Inferior parietal cortex (tissue), 1 donor: ENCODE results near the gene CACYBP.
A peak's percentile ranks its signal among the peaks of the same experiment; 100 is the strongest.

Experiments used
- DNase-seq: peaks from one replicate; pipeline ENCODE4 v3.0.0-alpha.2; 2016; ENCODE audit errors: extremely low spot score

CACYBP gene

DNA sequence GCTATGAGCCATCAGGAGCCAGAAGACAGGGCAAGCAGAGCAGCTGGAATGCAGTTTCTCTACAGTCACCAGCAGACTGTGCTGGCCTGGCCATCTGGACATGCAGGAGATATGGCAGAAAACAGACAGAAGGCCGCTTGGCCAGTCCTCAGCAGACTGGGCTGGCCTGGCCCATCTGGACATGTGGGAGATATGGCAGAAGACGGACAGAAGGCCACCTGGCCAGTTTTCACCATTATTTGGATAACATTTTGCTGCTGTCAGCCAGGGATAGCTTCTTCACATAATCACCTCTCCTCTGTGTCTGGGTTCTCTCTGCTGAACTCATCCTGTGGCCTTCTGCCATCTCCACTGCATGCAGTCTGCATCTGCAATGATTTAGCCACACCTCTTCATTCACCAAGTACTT is 25.0 kb upstream of the CACYBP start:
- no peak for DNase-seq

DNA sequence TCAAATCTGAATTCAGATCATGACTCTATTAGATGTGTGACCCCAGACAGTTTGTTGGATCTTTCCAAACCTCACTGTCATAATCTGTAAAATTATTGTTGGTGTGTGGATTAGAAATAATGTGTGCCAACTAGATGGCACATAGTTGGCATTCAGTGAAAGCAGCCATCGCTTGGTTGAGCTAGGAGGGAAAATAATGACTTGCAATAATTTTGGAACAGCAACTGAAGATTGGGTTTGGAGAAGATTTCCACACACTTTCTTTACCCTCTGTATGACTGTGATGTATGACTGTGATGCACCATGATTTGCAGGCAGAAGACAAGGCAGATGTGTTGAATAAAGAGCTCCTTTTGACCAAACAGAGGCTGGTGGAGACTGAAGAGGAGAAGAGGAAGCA is 24.0 kb upstream of the CACYBP start:
- no peak for DNase-seq

DNA sequence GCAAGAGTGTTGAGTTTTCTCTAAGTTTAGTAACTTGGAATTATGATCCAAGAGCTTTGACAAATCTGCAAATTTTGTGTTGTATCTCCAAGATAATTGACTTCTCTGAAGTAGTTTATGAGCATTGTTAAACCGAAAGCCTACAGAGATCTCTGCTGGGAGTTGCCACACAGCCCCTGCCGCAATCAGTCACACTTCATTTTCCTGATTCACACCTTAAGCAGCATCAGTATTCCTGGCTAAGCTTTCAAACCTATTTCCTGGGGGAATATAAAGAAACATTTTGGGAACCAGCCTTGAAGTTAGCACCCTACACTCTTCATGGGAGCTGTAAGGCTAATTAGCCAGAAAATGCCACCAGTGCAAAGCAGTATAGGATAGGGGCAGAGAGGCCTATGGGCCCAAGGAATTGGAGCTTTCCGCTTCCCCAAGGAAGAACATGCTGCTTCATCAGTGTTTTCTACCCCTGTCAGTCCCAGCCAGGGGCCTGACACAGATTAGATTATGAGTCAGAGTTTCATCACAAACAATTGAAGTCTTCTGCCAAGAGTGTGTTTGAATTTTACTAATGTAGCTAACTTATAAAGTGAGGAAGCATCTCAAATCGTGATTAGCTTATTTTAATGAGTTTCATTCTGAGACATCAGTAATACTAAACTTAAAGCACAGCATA is 23.2 kb upstream of the CACYBP start:
- DNase-seq: no peak

- DNase-seq: peak; percentile 78
Measured at GRCh38 chr1:174982971-174983689, 16.6 kb upstream of the CACYBP start.

GRCh38 chr1:174984952-174985351 is 14.8 kb upstream of the CACYBP start:
- no peak for DNase-seq

DNA sequence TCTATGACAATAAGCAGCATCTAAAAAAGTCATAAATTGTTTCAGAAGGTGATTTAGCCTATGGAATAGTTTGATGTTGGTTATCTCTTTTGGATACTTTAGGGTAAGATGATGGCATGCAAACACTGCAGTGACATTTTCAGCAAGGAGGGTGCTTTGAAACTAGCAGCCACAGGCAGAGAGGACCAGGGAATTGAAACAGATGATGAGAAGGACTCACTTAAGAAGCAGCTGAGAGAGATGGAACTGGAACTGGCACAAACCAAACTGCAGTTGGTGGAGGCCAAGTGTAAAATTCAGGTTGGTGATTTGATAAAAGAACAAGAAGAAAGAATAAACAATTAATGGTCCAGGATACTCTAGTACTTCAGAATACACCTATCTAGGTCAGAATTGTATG is 11.2 kb upstream of the CACYBP start:
- DNase-seq: no peak

DNA sequence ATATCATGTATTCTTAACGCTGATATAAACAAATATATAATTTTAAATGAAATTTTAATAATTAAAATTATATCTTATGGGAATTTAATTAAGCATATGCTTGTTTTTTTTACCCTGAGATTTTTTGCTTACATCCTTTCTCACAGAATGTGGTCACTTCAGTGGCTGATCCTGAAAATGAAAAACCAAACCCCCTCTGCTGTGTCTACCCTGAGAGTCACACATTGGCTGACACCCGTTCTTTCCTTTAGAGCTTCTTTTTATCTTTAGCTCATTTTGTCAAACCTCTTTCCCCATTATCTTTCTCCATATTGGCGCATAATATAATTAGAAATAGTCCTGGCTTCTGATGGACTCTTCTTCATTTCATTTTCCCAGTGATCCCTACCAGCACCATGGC is 10.8 kb upstream of the CACYBP start:
- no peak for DNase-seq

DNA sequence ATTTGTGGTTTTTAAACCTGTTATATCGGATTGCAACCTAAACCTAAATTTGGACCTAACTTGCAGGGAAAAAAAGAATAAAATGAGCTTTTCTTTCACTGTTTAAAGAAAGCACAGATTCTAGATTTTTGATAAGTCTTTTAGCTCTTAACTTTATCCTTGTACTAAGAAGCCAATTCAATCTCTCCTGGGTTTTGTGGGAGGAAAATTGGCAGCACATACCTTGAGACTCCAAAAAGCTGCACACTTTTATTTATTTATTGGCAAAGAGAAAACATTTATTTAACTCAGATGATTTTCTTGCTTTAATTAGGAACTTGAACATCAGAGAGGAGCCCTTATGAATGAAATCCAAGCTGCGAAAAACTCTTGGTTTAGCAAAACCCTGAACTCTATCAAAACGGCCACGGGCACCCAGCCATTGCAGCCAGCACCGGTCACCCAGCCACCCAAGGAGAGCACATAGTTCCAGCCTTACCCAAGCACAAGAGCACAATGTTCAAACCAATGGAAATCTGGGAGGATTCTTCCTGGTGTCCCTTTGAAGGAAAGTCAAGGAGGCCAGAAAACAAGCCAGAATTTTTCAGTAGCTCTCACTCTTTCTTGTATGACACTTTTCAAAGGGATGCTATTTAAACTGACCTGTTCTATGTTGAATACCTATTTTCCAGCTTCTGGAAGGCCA is 10.1 kb upstream of the CACYBP start:
- no peak for DNase-seq

DNA sequence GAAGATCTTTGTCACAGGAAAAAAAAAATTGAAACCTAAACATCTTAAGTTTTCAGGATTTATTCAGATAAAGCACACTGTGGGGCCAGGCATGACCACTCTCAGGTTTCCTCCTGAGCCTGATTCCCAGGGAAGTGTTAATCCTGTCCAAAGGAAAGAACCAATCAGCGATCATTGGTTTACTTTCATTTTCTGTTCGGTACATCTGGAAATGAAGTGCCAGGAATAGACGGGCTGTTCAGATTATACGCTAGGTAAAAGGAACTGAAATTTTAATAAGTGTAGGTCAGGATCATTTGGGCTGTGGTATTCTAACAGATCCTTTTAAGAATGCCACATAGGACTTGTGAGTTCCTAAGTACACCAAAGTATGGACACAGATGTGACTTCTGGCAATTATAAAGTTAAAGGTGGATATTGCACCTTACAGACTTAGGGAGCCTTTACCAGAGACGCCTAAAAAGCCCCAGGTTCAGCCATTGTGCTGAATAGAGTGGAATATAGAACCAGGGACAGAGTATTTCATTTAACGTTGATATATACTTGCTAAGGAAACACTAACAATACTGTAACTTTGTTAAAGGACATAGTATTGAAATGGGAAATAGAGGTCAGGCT is 9.3 kb upstream of the CACYBP start:
- peak; percentile 61 for DNase-seq

GRCh38 chr1:174991473-174991872 is 8.3 kb upstream of the CACYBP start:
- DNase-seq: no peak

DNA sequence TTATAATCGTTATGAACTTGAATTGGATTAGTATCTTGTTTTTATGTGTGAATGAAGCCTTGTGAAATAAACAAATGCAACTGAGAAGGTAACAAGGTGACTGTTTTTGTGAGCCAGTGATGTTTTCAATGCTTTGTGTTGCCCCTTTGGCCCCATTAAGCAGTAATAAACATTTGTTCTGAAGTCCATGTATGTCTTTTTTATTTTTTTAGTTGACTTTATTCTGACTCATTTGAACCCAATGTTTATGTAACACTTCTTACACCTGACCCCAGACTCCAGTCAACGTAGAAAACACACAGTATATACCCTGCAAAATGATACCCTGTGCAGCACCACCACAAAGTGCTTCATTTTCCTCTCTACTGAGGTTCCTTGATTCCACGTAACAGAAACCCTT is 4.6 kb upstream of the CACYBP start:
- DNase-seq: no peak

GRCh38 chr1:174995916-174996315 is 3.8 kb upstream of the CACYBP start:
- no peak for DNase-seq

DNA sequence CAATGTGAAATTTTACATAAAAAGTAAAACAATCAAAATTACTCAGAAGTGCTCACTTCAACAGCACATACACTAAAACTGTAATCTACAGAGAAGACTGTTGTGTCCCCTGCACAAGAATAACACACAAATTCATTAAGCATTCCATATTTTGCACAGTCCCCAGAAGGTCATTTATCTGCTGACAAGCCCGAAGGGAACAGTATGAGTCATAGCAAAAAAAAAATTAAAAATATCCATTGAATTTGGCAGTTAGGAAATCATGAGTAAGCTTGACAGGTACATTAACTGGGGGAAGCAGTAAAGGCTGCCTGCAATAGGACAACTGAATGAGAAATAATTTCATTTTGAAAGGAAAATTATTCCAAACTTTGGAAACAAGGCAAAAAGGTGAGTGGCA is 3.3 kb upstream of the CACYBP start:
- no peak for DNase-seq

- DNase-seq: no peak
Measured at GRCh38 chr1:174997041-174997440, 2.7 kb upstream of the CACYBP start.

- peak; percentile 87 for DNase-seq
Measured at GRCh38 chr1:174998569-174999215, 1.1 kb upstream of the CACYBP start.

DNA sequence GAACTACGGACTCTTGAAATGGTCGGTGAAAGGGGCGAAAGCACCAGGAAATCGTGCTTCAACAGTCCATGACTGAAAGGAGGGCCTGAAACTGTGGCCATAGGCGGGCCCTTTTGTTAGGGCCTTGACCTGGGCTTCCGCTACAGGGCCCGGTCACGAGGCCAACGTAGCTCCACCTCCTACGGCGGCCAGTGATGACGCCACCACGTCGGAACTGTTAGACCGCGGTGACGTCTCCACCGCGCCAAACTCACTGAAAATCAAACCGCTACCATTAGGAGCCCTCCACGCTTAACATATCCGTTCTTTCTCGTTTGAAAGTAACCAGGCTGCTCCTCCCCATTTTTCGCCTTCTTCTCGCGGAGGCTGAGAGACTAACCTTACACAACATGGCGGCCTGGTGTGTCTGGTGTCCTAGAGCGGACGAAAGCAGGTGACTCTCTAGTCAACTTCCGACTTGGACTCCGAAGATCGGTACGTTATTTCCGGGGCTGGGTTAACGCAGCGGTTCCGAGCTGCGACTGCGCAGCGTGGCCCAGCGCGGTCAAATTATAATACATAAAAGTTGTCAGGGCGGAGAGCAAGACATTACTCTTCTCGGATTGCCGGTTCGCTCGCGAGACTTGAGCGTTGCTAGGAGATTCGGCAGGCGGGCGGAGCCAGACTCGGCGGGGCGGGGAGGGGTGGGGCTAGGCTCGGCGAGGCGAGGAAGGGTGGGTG is 371 bp upstream of the CACYBP start:
- peak; percentile 99 for DNase-seq

DNA sequence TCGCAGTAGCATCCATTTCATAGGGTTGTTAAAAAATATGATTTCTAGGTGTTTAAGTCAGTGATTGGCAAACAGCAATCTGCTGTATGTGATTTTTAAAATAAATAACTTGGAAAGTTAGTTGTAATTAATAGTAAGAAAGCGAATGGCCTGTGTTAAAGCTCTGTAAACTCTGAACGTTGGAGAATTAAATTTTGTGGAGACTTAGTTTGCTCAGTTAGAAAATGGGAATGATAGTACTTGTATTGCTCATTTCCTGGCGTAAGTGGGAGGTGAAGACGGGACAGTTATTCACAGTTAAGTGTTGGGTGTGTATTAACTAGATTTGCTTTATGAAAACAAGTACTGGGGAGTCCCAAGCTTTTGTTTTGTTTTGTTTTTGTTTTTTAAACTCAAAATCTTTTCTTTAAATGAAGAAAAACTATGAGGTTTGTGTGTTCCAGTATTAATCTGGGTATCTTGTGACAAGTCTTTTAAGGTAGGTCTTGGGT is 995 bp downstream of the CACYBP start:
- DNase-seq: no peak

DNA sequence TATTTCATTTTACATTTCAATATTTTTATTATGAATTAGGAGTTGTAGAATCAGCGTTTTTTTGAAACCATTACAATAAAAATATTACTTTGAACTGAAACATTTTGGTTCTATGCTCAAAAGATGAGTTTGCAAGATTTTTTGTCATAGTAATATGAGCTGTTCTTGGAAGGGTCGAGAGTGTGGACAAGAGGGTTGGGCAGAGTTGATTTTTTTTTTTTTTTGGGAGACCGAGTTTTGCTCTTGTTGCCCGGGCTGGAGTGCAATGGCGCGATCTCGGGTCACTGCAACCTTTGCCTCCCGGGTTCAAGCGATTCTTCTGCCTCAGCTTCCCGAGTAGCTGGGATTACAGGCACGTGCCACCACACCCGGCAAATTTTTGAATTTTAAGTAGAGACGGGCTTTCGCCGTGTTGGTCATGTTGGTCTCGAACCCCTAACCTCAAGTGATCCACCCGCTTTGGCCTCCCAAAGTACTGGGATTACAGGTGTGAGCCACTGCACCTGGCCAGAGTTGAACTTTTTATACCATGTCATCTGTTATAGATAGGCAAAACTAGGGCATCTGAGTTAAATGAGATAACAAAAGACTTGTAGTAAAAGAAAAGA is 3.3 kb downstream of the CACYBP start:
- DNase-seq: no peak

DNA sequence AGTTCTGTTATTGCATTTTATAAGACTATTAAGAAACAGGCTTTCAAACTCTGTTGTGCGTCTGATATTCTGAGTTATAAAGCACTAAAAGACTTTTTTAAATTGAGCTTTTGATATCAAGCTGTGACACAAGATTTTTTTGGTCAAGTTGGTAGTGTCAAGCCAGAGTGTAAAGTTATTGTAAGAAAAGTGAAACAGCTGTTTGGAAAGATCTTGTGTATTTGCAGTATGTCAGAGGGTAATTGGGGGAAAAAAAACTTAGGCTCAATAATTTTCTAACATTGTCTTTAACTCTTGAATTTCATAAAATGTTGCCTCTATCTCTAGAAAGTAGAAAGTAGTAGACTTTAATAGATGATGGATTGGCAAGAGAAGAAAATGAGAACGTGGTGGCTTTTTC is 3.8 kb downstream of the CACYBP start:
- DNase-seq: no peak

DNA sequence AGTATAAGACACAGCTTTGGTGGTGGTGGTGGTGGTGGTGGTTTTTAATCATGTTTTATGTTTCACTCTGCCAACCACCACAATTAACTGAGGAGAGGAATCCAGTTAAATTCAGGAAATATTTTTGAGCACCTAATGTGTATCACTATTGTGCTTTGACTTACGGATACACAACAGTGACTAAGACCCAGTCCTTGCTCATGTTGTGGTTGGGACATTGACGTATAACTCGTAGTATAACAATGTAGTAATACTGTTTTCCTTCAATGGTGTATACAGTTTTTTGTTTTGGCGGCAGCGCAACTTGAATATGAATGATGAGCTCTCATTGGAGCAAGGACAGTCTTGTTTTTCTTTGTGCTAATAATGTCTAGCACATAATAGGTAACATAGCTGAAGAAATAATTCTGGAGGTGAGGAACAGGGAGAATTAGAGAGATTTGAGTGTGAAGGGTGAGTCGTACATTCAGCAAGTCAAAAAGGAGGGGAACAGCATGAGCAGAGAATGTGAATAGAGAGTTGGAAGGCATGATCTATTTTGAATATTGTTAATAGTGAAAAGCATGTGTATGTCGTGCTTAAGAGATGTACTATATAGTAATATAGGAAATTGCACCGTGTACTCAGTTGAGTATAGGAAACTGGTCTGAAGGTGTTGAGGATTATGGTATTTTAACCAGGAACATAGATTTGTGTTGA is 5.5 kb downstream of the CACYBP start:
- no peak for DNase-seq
